Right atrium auricular region (tissue), 2 donors: ENCODE data around the gene RREB1. TPM values are rescaled to one million over a fixed set of nuclear protein-coding genes. Genes with fewer than 3 reads are reported as not detected.

ENCODE experiments used
- DNase-seq: peaks from one replicate; pipeline ENCODE4 v3.0.0-alpha.2; 2019; ENCODE audit warnings: low spot score
- H3K27ac ChIP-seq, 2 donors: fragments of 200-600 bp; sonication (generic); 1 replicate in 1 of 2; 2 replicates in 1 of 2; pipeline ENCODE4 v1.5.1; 2016 to 2019
- H3K27me3 ChIP-seq, 2 donors: fragments of 200-600 bp; sonication (generic); one replicate each; pipeline versions ENCODE4 v1.5.1 to v1.6.0; 2017 to 2019
- H3K36me3 ChIP-seq: fragments of 200-600 bp; sonication (generic); one replicate; pipeline ENCODE4 v1.5.1; 2016
- H3K4me1 ChIP-seq, 2 donors: fragments of 200-600 bp; sonication (generic); one replicate each; pipeline versions ENCODE4 v1.5.1 to v1.6.0; 2017 to 2019
- H3K4me3 ChIP-seq, 2 donors: fragments of 200-600 bp; sonication (generic); 1 replicate in 1 of 2; 2 replicates in 1 of 2; pipeline ENCODE4 v1.5.1; 2017 to 2019; ENCODE audit warnings: mild to moderate bottlenecking in 1 of 2, moderate library complexity in 1 of 2
- H3K9me3 ChIP-seq, 2 donors: fragments of 200-600 bp; sonication (generic); one replicate each; pipeline ENCODE4 v1.5.1; 2019
- CTCF ChIP-seq, 2 donors: fragments of 200-600 bp; sonication (generic); IDR thresholded peaks; one replicate each; pipeline ENCODE4 v1.5.1; 2019; ENCODE audit warnings: antibody characterized with exemption in 2 of 2
- total RNA-seq, 2 donors: library from RNA; depleted of rRNA; stranded (reverse); fragments of >200 nt; gene quantifications; one replicate each; pipeline ENCODE4 v1.1.0, GENCODE V29; 2016

Gene RREB1
- total RNA-seq, 2 donors from 2014 or later: 25.5 to 30.3 TPM

GRCh38 chr6:7150381-7151064 is 42.8 kb downstream of the RREB1 start:
- H3K36me3 ChIP-seq: no peaks in the 10 kb centered on the region
- H3K27me3 ChIP-seq: no peaks in the 10 kb centered on the region
- no peak for DNase-seq
- no peaks in the 10 kb centered on the region for H3K9me3 ChIP-seq
- peaks cover 0 to 64% of the 10 kb centered on the region in 2 donors for H3K4me1 ChIP-seq
- H3K27ac ChIP-seq: no peak overlapping the region
- no peak for TF ChIP-seq CTCF (IDR thresholded peaks at IDR 0.05)
- H3K4me3 ChIP-seq: no peak overlapping the region

GRCh38 chr6:7151381-7151780 is 43.6 kb downstream of the RREB1 start:
- H3K4me1 ChIP-seq: peaks cover 0 to 64% of the 10 kb centered on the region in 2 donors
- H3K27ac ChIP-seq: no peak overlapping the region
- no peaks in the 10 kb centered on the region for H3K36me3 ChIP-seq
- no peaks in the 10 kb centered on the region for H3K9me3 ChIP-seq
- no peak for DNase-seq
- TF ChIP-seq CTCF (IDR thresholded peaks at IDR 0.05): no peak
- no peak overlapping the region for H3K4me3 ChIP-seq
- no peaks in the 10 kb centered on the region for H3K27me3 ChIP-seq

GRCh38 chr6:7152462-7152861 is 44.7 kb downstream of the RREB1 start:
- no peaks in the 10 kb centered on the region for H3K27me3 ChIP-seq
- no peak overlapping the region for H3K4me3 ChIP-seq
- H3K9me3 ChIP-seq: no peaks in the 10 kb centered on the region
- TF ChIP-seq CTCF (IDR thresholded peaks at IDR 0.05): no peak
- H3K36me3 ChIP-seq: no peaks in the 10 kb centered on the region
- no peak overlapping the region for H3K27ac ChIP-seq
- no peak for DNase-seq
- peaks cover 0 to 64% of the 10 kb centered on the region in 2 donors for H3K4me1 ChIP-seq

- no peaks in the 10 kb centered on the region for H3K27me3 ChIP-seq
- DNase-seq: peak; percentile 9
These were observed 46.0 kb downstream of the RREB1 start for GRCh38 chr6:7153789-7154188.

GRCh38 chr6:7154341-7155139 is 46.8 kb downstream of the RREB1 start:
- Histone ChIP-seq H3K4me1 (peaks cover 0 to 69% of the 10 kb centered on the region in 2 donors), H3K36me3 (no peaks in the 10 kb centered on the region), H3K4me3 (no peak overlapping the region), H3K27me3 (no peaks in the 10 kb centered on the region), H3K9me3 (no peaks in the 10 kb centered on the region), H3K27ac (no peak overlapping the region)
- no peak for DNase-seq
- TF ChIP-seq CTCF (IDR thresholded peaks at IDR 0.05): no peak

More at GRCh38 chr6:7153789-7154188, 46.0 kb downstream of the RREB1 start:
- TF ChIP-seq CTCF (IDR thresholded peaks at IDR 0.05): no peak
- Histone ChIP-seq H3K4me3 (no peak overlapping the region), H3K9me3 (no peaks in the 10 kb centered on the region), H3K36me3 (no peaks in the 10 kb centered on the region), H3K27ac (no peak overlapping the region), H3K4me1 (peaks cover 0 to 68% of the 10 kb centered on the region in 2 donors)
